ENCODE measurements around the gene TLL1.

TLL1 gene

DNA sequence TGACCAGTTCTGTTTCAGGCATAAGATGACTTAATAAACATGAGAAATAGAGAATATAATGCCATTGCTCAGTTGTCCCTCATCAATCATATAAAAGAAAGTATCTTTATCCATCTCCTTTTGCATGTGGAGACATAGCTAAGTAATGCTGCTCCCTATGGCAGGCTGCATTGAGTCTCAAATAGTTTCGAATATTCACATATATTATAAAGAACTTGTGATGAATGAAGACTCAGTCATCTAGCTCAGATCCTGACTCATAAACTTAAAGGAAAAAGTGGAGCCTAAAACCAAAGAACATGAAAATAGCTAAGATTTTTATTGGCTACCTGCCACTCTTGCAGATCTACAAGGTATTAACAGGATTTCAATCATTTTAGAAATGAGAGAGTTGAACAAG lies 11.7 kb upstream of the TLL1 start:
- H3K27ac ChIP-seq (ENCODE audit: low read depth, low read length) = no peak overlapping the region
- no peak overlapping the region for H3K9ac ChIP-seq (ENCODE audit: low read depth, low read length)
- no peak overlapping the region for H3K4me3 ChIP-seq (ENCODE audit: low read depth, low read length)
- H3K9me3 ChIP-seq (ENCODE audit: control insufficient read depth, insufficient read depth, low read length) = no peaks in the 10 kb centered on the region
- no peaks in the 10 kb centered on the region for H3K36me3 ChIP-seq (ENCODE audit: control insufficient read depth, insufficient read depth, low read length)
- no peaks in the 10 kb centered on the region for H3K4me1 ChIP-seq (ENCODE audit: control insufficient read depth, insufficient read depth, low read length)
- H3K27me3 ChIP-seq (ENCODE audit: control insufficient read depth, insufficient read depth, low read length) = no peaks in the 10 kb centered on the region

DNA sequence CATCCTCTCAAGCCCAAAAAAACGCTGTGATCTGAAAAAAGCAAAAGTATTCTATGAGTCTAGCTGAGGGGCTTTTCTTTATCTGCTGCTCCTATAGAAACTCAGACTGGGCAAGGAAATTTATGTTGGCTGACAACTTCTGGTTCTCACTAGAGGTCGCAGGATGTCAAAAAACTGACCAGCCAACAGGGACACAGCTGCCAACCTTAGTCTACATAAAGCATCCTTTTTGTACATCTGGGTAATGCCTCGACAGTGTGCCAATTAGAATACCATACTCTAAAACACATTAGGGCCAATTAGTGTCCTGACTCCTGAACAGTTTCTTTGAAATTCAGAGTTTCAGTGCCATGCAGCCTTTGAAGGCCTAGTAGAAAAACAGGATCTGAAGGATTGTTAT lies 8.8 kb upstream of the TLL1 start:
- H3K27me3 ChIP-seq (ENCODE audit: control insufficient read depth, insufficient read depth, low read length) = no peaks in the 10 kb centered on the region
- no peak overlapping the region for H3K9ac ChIP-seq (ENCODE audit: low read depth, low read length)
- H3K9me3 ChIP-seq (ENCODE audit: control insufficient read depth, insufficient read depth, low read length) = no peaks in the 10 kb centered on the region
- H3K27ac ChIP-seq (ENCODE audit: low read depth, low read length) = no peak overlapping the region
- no peak overlapping the region for H3K4me3 ChIP-seq (ENCODE audit: low read depth, low read length)
- H3K4me1 ChIP-seq (ENCODE audit: control insufficient read depth, insufficient read depth, low read length) = peaks cover 4% of the 10 kb centered on the region; the same call in 1 of the 2 replicates
- H3K36me3 ChIP-seq (ENCODE audit: control insufficient read depth, insufficient read depth, low read length) = no peaks in the 10 kb centered on the region

DNA sequence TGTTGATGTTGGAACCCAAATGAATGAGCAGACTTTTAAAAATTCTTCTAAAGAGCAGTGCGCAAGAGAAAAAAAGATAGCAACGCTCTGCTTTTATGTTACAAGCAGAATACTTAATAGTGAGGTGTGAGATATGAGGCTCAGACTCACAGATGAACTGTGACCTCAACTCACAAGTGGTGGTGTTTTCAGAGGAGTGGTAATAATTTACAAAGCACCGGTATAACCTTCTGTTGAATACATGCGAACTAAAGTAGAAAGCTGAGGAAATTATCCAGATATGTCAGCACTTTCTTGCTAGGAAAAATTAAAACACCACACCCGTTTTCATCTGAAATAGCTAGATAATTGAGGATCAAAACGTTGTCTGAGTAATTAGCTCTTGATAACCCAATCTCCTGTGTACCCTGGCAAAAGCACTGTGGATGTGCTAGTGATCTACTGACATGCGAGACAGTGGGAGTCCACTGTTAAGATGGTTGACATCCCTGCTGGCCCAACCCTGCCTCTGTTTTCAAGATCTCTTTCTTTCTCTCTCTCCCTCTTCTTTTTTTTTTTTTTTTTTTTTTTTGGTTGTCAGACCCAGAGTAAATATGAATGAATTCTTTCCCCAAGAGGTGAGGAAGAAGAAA lies 6.9 kb upstream of the TLL1 start:
- no peaks in the 10 kb centered on the region for H3K9me3 ChIP-seq (ENCODE audit: control insufficient read depth, insufficient read depth, low read length)
- no peak overlapping the region for H3K4me3 ChIP-seq (ENCODE audit: low read depth, low read length)
- no peak overlapping the region for H3K9ac ChIP-seq (ENCODE audit: low read depth, low read length)
- H3K27ac ChIP-seq (ENCODE audit: low read depth, low read length) = no peak overlapping the region
- peaks cover 6% of the 10 kb centered on the region for H3K27me3 ChIP-seq (ENCODE audit: control insufficient read depth, insufficient read depth, low read length)
- no peaks in the 10 kb centered on the region for H3K36me3 ChIP-seq (ENCODE audit: control insufficient read depth, insufficient read depth, low read length)
- peaks cover 4% of the 10 kb centered on the region; the same call in 1 of the 2 replicates for H3K4me1 ChIP-seq (ENCODE audit: control insufficient read depth, insufficient read depth, low read length)

DNA sequence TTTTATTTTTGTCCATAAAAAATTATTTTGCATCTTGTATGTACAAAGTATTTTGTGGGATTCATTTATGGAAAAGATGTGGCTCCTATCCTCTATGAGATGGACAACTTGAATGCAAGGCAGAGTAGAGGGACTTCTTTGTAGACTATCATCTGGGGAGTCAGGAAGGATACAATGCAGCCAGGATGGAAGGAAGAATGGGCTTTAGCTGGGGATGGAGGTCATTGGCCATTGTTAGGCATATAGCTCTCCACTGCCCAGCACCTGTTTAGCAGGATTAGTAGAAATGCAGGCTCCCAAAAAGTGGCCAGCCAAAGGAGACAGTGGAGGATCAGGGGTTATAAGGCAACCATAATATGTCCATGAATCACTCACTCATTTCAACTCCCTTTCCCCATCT lies 5.1 kb upstream of the TLL1 start:
- Histone ChIP-seq H3K4me1 (ENCODE audit: control insufficient read depth, insufficient read depth, low read length) (peaks cover 11% of the 10 kb centered on the region), H3K9ac (ENCODE audit: low read depth, low read length) (no peak overlapping the region), H3K9me3 (ENCODE audit: control insufficient read depth, insufficient read depth, low read length) (no peaks in the 10 kb centered on the region), H3K27ac (ENCODE audit: low read depth, low read length) (no peak overlapping the region), H3K4me3 (ENCODE audit: low read depth, low read length) (no peak overlapping the region), H3K27me3 (ENCODE audit: control insufficient read depth, insufficient read depth, low read length) (peaks cover 24% of the 10 kb centered on the region), H3K36me3 (ENCODE audit: control insufficient read depth, insufficient read depth, low read length) (no peaks in the 10 kb centered on the region)

DNA sequence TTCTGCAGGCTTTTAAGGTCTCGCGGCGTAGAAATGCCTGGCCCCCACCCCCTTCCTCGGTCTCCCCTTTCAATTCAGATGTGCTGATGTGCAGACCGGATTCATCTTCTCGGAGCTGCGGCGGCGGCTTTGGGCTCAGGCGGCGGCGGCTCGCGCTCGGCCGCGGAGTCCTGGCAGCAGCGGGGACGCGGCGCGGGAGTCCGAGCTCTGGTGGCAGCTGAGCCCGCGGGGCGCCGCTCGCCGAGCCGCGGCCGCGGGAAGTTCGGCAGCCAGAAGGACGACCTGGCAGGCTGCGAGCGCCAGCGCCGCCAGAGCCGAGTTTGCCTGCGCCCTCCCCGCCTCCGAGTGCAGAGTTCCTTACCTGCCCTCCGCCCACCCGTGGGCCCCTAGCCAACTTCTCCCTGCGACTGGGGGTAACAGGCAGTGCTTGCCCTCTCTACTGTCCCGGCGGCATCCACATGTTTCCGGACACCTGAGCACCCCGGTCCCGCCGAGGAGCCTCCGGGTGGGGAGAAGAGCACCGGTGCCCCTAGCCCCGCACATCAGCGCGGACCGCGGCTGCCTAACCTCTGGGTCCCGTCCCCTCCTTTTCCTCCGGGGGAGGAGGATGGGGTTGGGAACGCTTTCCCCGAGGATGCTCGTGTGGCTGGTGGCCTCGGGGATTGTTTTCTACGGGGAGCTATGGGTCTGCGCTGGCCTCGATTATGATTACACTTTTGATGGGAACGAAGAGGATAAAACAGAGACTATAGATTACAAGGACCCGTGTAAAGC lies 448 bp downstream of the TLL1 start:
- no peak overlapping the region for H3K27ac ChIP-seq (ENCODE audit: low read depth, low read length)
- no peaks in the 10 kb centered on the region for H3K36me3 ChIP-seq (ENCODE audit: control insufficient read depth, insufficient read depth, low read length)
- peak overlapping the region; percentile 75 for H3K4me3 ChIP-seq (ENCODE audit: low read depth, low read length)
- peaks cover 65% of the 10 kb centered on the region for H3K27me3 ChIP-seq (ENCODE audit: control insufficient read depth, insufficient read depth, low read length)
- H3K9ac ChIP-seq (ENCODE audit: low read depth, low read length) = peak overlapping the region; percentile 47; the same call in 1 of the 2 replicates
- H3K4me1 ChIP-seq (ENCODE audit: control insufficient read depth, insufficient read depth, low read length) = peaks cover 12% of the 10 kb centered on the region
- H3K9me3 ChIP-seq (ENCODE audit: control insufficient read depth, insufficient read depth, low read length) = no peaks in the 10 kb centered on the region

DNA sequence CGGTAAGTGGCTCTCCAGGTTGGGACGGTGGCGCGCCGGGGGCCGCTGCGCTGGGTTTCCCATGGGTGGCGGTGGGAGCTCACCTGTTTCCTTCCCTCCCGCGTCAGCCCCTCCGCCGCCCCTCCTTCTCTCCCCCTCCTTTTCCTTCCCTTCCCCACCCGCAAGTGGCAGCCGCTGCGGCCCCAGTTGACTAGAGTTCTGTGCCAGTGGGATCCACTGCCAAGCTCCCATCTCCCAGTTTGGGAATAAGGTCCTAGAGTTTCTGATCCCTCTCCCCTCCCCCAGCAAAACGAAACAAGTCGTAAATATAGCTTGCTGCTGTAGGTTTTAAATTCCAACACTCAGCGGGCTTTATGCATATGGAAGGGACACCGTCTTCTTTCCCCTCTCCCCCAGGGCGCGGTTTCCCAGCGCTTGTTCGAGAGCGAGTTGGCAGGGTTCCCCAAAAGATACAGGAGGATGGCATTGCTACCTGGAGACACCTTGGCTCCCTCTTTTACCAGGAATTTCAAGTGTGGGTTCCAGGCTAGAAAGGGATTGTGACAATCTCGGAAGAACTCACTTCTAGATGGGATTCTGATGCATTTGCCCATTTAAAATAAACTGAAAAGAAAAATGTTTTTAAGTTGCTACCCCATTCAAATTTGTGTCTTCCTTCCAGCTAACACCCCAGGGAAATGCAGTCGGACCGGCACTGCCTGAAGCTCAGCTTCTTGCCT lies 1.2 kb downstream of the TLL1 start:
- no peaks in the 10 kb centered on the region for H3K9me3 ChIP-seq (ENCODE audit: control insufficient read depth, insufficient read depth, low read length)
- H3K27me3 ChIP-seq (ENCODE audit: control insufficient read depth, insufficient read depth, low read length) = peaks cover 65% of the 10 kb centered on the region
- no peaks in the 10 kb centered on the region for H3K36me3 ChIP-seq (ENCODE audit: control insufficient read depth, insufficient read depth, low read length)
- H3K9ac ChIP-seq (ENCODE audit: low read depth, low read length) = no peak overlapping the region
- H3K27ac ChIP-seq (ENCODE audit: low read depth, low read length) = no peak overlapping the region
- peak overlapping the region; percentile 75 for H3K4me3 ChIP-seq (ENCODE audit: low read depth, low read length)
- H3K4me1 ChIP-seq (ENCODE audit: control insufficient read depth, insufficient read depth, low read length) = peaks cover 12% of the 10 kb centered on the region

DNA sequence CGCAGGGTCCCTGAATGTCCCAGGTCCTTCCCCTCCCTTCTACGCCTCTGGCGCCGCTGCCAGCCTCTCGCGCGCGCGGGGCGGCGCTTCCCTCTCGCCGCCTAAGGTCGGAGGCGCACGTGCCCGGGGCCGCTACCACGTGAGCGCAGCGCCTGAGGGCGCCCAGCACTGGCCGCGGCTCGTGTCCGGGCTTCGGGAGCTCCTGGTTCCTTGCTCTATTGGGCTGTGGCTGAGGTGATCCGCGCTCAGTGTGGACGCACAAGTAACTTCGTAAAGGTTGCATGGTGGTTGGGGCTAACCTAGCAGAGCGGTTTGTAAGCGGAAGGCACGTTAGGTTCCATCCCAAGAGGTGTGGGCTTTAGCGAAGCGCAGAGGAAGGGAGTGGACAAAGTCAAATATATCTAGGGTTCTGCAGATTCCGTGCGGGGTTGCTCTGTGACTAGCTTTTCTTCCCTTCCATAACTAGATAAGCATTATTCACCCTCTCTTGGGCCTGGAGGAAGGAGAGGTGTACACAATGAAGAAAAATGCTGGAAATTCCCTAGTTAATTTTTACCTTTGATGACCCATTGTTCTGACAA lies 1.8 kb downstream of the TLL1 start:
- Histone ChIP-seq H3K27ac (ENCODE audit: low read depth, low read length) (no peak overlapping the region), H3K9ac (ENCODE audit: low read depth, low read length) (no peak overlapping the region), H3K4me1 (ENCODE audit: control insufficient read depth, insufficient read depth, low read length) (peaks cover 12% of the 10 kb centered on the region), H3K36me3 (ENCODE audit: control insufficient read depth, insufficient read depth, low read length) (no peaks in the 10 kb centered on the region), H3K27me3 (ENCODE audit: control insufficient read depth, insufficient read depth, low read length) (peaks cover 65% of the 10 kb centered on the region), H3K4me3 (ENCODE audit: low read depth, low read length) (peak overlapping the region; percentile 75), H3K9me3 (ENCODE audit: control insufficient read depth, insufficient read depth, low read length) (no peaks in the 10 kb centered on the region)

DNA sequence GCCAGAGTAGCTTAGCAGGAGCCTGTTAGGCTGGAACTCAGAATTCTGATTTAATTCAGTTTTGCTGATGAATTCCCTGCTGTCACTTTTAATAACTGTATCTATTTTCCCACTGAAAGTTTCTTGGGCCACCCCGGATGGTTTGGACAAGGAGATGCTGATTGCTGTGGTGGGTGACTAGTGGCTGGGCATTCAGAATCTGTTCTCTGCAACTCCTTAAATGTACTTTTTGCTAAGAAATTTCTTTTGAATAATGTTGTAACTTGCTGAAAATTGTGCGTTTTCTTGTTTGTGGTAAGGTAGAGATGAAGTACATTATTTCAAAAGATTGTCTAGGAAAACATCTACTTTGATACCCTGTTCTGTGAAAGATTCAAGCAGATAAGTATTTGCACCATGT lies 2.4 kb downstream of the TLL1 start:
- H3K9me3 ChIP-seq (ENCODE audit: control insufficient read depth, insufficient read depth, low read length) = no peaks in the 10 kb centered on the region
- H3K4me1 ChIP-seq (ENCODE audit: control insufficient read depth, insufficient read depth, low read length) = peaks cover 12% of the 10 kb centered on the region
- no peaks in the 10 kb centered on the region for H3K36me3 ChIP-seq (ENCODE audit: control insufficient read depth, insufficient read depth, low read length)
- no peak overlapping the region for H3K27ac ChIP-seq (ENCODE audit: low read depth, low read length)
- no peak overlapping the region for H3K9ac ChIP-seq (ENCODE audit: low read depth, low read length)
- 0 out of 2 replicates have a peak overlapping the region, but pooled peaks have one; percentile 75 for H3K4me3 ChIP-seq (ENCODE audit: low read depth, low read length)
- peaks cover 65% of the 10 kb centered on the region for H3K27me3 ChIP-seq (ENCODE audit: control insufficient read depth, insufficient read depth, low read length)

DNA sequence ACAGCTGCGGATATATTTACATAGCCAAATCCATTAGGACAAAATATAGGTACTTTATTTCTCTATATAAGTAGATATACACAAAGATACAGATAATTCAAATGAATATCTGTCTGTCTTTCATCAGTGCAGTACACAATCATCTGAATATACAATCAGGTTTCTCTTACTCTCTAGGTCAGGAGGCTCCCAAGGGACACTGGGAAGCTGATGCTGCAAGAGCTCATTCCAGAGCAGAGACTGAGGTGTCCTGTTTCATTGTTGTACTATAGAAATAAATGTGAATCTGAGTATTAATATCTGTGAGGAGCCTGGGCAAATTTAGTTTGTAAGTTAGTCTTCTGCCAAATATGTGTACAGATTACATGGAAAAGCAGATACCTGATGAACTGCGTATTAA lies 4.2 kb downstream of the TLL1 start:
- Histone ChIP-seq H3K4me3 (ENCODE audit: low read depth, low read length) (no peak overlapping the region), H3K27me3 (ENCODE audit: control insufficient read depth, insufficient read depth, low read length) (peaks cover 48% of the 10 kb centered on the region), H3K9me3 (ENCODE audit: control insufficient read depth, insufficient read depth, low read length) (no peaks in the 10 kb centered on the region), H3K4me1 (ENCODE audit: control insufficient read depth, insufficient read depth, low read length) (peaks cover 10% of the 10 kb centered on the region), H3K36me3 (ENCODE audit: control insufficient read depth, insufficient read depth, low read length) (no peaks in the 10 kb centered on the region), H3K9ac (ENCODE audit: low read depth, low read length) (no peak overlapping the region), H3K27ac (ENCODE audit: low read depth, low read length) (no peak overlapping the region)

DNA sequence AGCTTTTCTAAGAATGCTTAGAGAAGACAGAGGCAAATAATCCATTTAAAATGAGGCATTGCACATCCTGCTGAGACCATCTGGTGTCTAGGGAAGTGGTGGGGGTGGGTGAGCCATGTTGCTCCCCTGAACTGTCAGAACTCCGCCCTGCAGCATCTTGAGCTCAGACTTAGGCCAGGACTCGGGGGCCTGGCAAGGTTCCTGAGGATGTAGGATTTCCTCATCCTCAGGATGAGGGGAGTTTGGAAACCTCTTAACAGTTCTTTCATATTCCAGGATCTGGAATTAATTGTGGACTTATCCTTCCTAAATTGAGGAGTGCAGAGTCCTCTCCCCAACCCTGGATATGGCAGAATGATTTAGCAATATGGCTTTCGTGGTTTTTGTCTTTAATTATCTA lies 6.6 kb downstream of the TLL1 start:
- H3K27me3 ChIP-seq (ENCODE audit: control insufficient read depth, insufficient read depth, low read length) = peaks cover 25% of the 10 kb centered on the region
- no peak overlapping the region for H3K9ac ChIP-seq (ENCODE audit: low read depth, low read length)
- no peaks in the 10 kb centered on the region for H3K9me3 ChIP-seq (ENCODE audit: control insufficient read depth, insufficient read depth, low read length)
- no peak overlapping the region for H3K4me3 ChIP-seq (ENCODE audit: low read depth, low read length)
- no peak overlapping the region for H3K27ac ChIP-seq (ENCODE audit: low read depth, low read length)
- no peaks in the 10 kb centered on the region for H3K4me1 ChIP-seq (ENCODE audit: control insufficient read depth, insufficient read depth, low read length)
- H3K36me3 ChIP-seq (ENCODE audit: control insufficient read depth, insufficient read depth, low read length) = no peaks in the 10 kb centered on the region

DNA sequence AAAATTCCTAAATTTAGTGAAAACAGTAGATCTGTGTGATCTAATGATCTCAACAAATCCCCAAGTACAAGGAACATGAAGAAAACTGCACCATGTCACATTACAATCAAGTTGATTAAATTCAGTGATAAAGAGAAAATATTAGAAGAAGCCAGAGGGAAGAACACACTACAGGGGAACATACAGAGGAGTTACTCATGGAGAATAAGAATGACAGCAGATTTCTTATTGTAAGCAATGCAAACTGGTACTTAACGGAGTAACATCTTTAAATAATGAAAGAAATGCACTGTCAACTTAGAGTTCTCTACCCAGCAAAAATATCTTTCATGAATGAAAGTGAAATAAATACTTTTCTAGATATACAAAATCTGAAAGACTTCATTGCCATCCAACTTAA lies 21.1 kb downstream of the TLL1 start:
- Histone ChIP-seq H3K9ac (ENCODE audit: low read depth, low read length) (no peak overlapping the region), H3K36me3 (ENCODE audit: control insufficient read depth, insufficient read depth, low read length) (no peaks in the 10 kb centered on the region), H3K4me1 (ENCODE audit: control insufficient read depth, insufficient read depth, low read length) (no peaks in the 10 kb centered on the region), H3K9me3 (ENCODE audit: control insufficient read depth, insufficient read depth, low read length) (peaks cover 13% of the 10 kb centered on the region), H3K27me3 (ENCODE audit: control insufficient read depth, insufficient read depth, low read length) (no peaks in the 10 kb centered on the region), H3K4me3 (ENCODE audit: low read depth, low read length) (no peak overlapping the region), H3K27ac (ENCODE audit: low read depth, low read length) (no peak overlapping the region)
